HG02759 (cell line): ENCODE measurements around the gene MAPK4.
"Not testable (repeated sequence)": the region's sequence is repeated elsewhere in the genome, so short reads cannot be mapped to it uniquely, and the experiment has no call there.

Experiments
- ATAC-seq: cut with Tn5 transposase; IDR thresholded peaks from one replicate; pipeline ENCODE4 v1.9.1; 2021; ENCODE audit warnings: mild to moderate bottlenecking, moderate library complexity; ENCODE audit not compliant: unreplicated experiment

Gene MAPK4

DNA sequence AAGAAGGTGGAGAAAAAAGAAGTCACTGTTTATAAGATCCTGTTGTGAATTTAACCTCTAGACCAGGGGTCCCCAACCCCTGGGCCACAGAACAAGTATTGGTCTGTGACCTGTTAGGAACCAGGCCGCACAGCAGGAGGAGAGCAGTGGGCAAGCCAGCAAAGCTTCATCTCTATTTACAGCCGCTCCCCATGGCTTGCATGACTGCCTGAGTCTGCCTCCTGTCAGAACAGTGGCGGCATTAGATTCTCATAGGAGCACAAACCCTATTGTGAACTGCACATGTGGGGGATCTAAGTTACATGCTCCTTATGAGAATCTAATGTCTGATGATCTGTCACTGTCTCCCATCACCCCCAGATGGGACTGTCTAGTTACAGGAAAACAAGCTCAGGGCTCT, 13.3 kb downstream of the MAPK4 start:
- not testable (repeated sequence) for ATAC-seq

DNA sequence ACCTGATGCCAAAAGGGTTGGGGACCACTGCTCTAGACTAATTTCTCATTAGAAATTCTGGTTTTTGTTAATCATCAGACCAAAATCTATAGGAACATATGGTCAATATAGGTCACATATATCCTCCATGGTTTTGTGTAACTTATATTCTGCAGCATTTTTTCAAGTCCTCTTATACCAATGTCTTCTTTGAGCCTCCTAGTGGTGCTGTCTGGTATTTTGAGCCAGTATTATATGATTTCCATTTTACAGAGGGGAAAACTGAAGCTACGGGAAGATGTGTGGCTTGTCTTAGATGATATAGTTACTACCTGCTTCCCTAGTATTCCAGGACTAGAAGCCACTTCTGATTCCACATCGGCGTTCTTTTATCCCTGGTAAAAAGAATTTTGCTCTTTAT, 13.8 kb downstream of the MAPK4 start:
- ATAC-seq: no peak

DNA sequence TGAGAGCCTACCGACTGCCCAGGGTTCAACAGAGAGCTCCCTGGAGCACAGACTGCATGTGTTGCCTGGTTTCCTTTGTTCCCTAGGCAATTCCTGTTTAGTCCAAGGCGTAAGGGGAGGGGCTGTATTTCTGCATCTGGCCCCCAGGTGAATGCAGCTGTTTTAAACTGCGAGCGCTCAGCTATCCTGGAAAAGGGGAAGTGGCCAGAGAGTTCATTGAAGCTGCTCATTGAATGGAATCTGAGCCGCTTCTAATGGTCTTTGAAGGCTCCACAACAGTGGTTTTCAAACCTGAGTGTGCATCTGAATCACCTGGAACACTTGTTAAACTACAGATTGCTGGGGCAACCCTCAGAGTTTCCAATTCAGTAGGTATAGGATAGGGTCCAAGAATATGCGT, 18.1 kb downstream of the MAPK4 start:
- ATAC-seq: no peak

DNA sequence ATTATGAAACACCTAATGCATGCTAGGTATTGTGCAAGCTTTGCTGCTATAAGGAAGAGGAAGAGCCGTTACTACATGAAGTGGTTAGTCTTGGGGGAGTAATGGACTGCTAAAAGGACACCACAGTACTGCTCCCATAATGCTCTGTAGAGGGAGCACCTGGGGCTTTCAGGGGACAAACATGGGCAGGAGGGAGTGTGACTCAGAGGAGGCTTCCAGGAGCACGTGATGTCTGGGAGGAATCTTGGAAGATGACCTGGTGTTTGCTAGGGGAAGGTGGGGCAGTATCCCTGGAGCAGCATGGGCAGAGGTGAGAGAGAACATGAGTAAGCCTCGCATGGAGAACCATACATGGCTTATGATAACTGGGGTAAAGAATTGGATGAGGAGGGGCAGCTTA, 18.8 kb downstream of the MAPK4 start:
- no peak for ATAC-seq

DNA sequence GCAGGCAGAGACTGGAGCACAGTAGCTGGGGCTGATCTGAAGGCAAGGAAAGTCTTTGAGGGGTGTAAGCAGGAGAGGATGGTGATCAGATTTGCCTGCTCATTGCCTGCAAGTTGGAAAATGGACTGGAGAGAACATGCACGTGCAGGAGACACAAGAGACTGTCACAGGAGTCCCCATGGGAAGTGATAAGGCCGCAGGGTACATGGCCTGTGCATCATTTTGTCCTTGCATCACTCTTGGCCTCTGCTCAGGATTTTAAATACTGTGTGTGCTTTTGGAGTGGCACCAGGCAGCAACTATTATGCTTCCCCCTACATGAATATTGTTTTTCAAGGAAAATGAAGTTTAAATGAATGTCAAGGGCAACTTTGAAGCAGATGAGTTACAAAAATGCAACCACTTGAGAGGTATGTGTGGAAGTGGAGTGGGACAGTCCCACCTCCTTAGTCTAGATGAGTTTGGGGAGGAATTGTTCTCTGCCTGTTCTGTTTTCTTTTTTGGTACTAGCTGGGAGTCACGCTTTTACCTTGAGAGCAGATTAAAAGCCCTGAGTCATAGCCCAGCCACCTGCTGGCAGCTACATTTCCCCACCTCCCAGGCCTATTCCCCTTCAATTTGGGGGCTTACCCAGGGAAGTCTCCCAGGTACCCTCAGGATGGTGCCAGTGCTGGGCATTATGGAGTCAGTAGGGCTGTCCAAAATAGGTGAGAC, 19.3 kb downstream of the MAPK4 start:
- ATAC-seq: no peak

DNA sequence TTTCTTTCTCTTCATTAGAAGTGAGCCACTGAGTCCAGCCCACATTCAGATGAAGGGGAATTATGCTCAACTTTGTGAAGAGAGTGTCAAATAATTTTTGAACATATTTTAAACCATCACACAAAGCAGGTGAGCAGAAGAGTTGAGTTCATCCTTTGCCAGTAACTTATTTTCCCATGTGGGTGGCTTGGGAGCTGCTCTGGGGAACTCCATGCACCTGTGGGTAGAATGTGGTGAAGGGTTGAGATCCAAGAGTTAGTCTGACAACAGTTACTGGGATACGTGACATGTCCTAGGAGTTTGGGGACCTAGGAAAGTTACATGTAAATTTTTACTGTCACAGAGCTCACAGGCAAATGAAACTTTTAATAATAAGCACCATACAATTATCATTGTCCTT, 21.6 kb downstream of the MAPK4 start:
- no peak for ATAC-seq

DNA sequence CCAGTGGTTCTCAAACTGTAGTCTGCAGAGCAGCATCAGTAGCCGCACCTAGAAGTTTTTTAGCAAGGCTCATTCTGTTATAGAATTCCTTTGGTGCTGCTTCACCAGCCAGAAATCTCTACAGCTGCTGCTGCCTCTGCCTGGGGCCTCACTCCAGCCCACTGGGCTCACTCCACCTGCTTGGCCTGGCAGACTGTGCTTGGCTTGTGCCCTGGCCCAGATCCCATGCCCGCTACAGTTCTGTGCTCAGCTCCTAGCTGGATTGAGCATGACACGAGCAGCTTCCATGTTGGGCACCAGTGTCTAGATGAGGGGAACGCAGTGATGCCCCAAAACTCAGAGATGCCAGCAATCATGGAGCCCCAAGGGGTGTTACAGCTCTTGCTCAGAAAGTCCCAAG, 22.6 kb downstream of the MAPK4 start:
- ATAC-seq: no peak

DNA sequence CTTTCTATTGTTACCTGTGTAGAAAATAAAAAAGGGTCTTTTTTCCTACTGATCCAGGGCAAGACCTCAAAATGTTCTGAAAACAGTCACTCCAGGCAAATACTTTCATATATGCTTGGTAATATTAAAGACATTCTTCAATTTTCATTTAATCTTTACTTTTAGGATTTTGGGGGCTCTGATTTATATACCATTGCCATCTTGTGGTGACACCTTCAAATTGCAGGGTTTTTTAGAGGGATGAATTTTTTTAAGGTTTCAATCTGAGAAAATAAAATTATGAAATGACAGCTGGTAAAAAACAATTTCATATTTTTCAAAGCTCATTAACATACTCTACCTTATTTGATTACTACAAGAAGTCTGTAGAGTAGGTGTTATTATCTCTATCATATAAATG, 26.8 kb downstream of the MAPK4 start:
- ATAC-seq: no peak

DNA sequence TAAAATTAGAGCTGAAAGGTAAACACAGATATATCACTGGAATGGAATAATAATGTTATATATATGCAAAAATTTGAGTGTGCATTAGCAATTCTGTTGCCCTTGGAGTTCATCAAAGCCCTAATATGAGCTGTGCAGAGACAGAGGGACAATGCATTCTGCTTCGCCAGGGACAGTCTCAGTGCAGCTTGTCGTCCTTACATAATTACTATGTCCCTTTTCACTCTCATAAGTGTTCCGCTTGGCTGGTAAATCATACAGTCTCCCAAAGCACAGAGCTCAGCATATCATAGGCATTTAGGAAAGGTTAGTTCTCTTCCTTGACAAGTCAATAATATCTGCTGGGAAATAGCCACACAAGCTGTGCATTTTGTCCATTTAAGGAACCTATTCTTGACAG, 30.7 kb downstream of the MAPK4 start:
- ATAC-seq: no peak

DNA sequence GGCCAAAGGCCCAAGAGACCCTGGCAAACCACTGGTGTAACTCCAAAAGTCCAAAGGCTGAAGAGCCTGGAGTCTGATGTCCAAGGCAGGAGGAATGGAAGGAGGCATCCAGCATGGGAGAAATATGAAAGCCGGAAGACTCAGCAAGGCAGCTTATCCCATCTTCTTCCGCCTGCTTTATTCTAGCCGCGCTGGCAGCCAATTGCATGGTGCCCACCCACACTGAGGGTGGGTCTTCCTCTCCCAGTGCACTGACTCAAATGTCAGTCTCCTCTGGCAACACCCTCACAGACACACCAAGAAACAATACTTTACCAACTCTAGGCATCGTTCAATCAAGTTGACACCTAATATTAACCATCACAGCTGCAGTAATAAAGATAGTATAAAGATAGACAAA, 34.1 kb downstream of the MAPK4 start:
- ATAC-seq: no peak

DNA sequence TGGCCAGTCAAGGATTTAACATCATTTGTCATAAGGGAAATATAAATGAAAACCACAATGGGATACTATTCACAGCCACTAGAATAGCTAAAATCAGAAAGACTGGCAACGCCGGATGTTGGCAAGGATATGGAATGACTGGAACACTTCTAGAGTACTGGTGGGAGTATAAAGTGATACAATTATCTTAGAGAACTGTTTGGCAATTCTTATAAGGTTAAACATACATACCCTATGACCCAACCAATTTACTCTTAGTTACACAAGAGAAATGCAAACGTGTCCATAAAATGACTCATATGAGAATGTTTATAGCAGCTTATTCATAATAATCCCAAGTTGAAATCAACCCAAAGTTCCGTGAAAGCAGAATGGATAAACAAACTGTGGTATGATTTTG, 35.1 kb downstream of the MAPK4 start:
- no peak for ATAC-seq

DNA sequence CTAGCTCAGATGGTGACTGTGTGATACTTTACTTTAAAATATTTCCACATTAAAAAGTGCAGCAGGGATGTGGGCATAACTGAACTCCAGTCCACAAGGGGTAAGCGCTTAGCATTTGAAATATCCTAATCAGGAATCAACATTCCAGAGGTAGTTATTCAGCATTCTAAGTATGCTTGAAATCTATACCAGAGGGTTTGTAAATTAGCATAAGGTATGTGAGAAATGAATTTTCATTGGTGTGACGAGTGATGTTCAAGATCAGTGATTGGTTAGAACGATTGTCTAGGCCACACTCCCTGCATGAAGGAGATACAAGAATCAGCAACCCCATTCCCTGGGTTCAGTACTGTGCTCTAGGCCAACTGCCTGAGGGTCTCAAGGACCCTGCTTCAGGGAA, 42.6 kb downstream of the MAPK4 start:
- no peak for ATAC-seq

DNA sequence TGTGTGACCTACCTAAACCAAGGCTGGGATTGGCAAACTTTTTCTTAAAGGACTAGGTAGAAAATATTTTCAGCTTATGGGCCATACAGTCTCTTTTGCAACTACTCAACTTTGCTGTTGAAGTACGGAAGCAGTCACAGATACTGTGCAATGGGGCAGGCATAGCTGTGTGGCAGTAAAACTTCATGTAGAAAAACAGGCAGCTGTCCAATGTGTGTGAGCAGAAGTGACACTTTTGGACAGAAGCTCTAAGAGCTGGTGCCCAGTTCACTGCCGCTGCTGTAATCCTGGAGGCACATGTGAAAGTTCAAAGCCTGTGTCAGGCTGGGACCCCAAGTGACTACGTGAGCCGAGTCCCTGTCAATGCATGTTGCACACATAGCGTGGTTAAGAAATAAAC, 46.7 kb downstream of the MAPK4 start:
- ATAC-seq: no peak

DNA sequence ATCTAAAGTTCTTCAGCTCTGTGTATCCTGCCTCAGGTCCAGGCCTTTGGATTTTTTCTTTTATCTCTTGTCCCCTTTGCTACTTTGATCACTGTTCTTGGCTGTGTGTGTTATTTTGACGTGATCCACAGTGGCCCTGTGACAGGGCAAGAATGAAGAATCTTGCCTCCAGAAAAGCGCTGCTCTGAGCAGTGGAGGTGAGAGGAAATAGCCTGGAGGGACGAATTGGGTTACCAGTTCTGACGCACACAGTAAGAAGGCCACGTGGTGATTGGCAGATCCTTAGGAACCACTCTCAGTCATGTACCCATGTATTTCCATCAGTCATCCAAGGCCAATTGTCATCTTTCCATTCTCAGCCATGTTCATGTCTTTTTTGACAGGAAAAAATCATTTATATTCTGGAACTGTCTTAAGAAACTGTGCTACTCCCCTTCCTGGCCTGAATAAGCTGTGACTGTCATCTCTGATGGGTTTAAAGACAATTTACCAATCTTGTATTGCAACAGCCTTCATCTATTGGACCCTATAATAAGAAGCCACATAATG, 47.6 kb downstream of the MAPK4 start:
- no peak for ATAC-seq

DNA sequence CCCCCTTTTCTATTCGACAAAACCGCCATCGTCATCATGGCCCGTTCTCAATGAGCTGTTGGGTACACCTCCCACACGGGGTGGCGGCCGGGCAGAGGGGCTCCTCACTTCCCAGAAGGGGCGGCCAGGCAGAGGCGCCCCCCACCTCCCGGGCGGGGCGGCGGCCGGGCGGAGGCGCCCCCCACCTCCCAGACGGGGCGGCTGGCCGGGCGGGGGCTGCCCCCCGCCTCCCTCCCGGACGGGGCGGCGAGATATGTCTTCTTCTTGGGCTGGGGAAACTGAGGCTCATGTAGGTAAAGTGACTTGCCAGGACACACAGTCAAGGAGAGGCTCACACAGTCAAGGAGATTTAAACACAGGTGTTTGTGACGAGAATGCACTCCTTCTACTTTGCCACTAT, 49.3 kb downstream of the MAPK4 start:
- not testable (repeated sequence) for ATAC-seq

DNA sequence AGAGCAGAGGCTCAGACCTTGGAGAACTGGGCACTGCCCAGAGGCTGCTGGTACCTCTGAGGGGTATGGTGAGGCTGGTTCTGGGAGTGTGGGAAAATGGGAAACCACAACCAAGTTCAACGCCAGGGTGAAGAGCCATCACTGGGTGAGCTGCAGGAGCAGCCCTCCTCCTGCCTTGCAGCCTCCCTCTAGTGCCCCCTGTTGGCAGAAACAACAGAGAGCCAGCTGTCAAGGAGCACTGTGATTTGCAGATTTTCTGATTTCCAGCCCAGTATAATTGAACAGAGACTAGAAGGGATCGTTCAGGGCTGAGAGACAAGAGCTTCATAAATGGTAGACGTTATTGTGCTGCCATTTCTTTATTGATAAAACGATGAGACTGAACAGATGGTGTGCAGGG, 50.5 kb downstream of the MAPK4 start:
- no peak for ATAC-seq

DNA sequence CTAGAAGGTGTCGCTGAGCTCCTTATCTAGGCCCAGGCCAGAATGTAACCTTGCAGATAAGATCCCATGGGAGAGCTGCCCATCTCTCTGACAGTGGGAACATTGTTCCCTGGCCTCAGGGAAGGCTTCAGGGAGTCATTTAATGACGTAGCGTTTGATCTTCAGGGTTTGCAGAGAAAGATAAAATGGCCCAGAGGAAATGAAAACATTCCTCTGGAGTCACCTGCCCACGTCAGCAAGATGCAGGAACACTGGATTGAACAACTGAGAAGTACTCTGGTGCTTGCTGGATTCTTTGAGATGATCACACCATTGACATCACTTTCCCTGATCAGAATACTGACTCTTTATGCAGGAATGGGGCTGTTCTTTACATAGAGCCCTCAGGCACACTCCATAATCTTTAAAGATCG, 51.6 kb downstream of the MAPK4 start:
- no peak for ATAC-seq

DNA sequence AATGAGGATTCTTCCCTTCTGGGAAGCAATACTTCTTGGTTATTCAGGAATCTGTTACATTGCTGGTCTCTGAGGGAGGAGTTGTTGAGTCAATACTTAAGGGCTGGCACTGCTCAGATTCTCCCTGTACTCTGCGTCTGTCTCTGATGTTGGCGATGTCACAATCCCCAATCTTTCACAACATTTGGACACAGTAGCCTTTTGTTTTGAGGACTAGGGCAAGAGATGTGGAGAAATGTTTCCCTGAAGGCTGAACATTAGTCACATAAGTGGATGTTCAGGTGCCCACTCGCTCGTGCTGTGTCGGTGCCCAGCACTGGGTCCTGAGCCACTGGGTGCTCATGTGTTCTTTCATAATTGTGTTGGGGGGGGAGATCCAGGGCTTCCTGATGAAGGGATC, 55.0 kb downstream of the MAPK4 start:
- no peak for ATAC-seq

DNA sequence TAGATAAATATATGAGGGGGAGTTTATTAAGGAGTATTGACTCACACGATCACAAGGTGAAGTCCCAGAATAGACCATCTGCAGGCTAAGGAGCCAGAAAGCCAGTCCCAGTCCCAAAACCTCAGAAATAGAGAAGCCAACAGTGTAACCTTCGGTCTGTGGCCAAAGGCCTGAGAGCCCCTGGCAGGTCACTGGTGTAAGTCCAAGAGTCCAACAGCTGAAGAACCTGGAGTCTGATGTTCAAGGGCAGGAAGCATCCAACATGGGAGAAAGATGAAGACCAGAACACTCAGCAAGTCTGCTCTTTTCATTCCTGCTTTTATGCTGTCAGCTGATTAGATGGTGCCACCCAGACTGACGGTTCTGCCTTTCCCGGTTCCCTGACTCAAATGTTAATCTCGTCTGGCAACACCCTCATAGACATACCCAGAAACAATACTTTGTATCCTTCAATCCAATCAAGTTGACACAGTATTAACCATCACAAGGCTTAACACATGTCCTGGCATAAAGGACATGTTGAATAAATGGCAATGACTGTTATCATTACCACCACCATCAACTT, 56.7 kb downstream of the MAPK4 start:
- ATAC-seq: no peak

DNA sequence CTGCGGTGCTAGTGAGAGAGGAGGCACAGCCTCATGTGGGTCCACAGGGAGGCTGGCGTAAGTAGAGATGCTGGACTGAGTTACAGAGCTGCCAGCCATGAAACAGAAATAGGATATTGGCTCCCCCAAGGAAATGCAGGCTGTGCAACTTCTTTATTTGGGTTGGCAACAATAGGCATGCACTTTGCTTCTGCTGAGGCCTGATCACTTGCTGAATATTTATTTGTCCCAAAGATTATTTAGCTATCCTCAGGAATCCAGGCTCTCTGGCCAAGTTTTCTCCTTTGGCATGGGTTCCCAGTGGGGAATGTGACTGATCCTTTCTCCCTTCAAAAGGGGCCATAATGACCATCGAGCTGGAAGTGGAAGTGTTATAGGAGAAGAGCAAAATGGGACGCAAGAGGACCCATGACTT, 60.0 kb downstream of the MAPK4 start:
- ATAC-seq: no peak

DNA sequence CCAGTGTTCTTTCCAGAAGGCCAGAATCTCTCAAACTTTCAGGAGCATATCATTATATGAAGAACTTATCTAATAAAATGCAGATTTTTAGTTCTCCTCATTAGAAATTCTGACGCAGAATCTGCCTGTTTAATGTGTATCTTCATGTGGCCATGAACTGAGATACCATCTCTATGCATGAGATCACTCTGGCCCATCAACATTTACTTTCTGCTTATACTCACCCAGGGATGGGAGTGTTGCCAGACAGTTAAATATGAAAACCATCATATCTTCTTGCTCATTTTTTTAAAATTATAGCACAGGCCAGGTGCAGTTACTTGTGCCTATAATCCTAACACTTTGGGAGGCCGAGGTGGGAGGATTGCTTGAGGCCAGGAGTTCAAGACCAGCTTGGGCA, 60.4 kb downstream of the MAPK4 start:
- ATAC-seq: no peak

DNA sequence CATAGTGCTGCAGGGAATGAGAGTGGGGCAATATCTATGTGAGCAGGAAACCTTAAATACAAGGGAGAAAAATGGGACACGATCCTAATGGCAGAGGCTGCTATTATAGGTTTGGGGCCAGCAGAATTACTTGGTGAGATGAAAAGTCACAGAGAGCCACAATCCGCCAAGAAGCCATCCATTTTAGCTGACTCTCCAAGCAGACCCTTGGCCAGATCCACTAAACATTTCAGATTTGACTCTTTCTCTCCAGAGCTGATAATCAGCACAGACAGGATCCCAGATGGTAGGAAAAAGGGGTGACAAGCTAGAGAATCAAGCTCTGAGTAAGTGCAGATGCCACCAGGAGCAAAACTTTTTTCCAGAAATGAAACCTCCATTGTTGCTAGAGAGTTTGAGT, 61.5 kb downstream of the MAPK4 start:
- no peak for ATAC-seq

DNA sequence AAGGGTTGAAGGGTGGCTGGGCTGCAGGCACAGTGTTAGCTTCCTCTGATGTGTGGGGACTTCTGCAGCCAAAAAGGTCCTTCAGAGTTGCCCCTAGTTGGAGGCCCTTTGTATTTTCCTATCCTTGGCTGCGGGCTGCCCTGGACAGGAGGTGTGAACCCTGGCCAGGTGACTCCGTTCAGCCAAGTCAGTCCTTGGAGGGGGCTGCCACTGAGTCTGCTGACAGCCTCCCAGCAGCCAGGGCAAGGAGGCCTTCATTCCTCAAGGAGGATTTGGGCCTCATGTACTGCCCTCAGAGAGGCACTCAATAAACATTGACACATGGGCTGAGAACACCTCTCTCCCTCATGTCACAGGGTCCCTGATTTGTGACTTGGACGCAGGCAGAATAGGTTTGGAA, 62.4 kb downstream of the MAPK4 start:
- no peak for ATAC-seq
